Thymus (tissue), 11 donors: ENCODE data around the gene CNTF. TPM values are rescaled to one million over a fixed set of nuclear protein-coding genes. Genes with fewer than 3 reads are reported as not detected.

Experiments
- DNase-seq, 9 donors: peaks; one replicate each; pipeline ENCODE4 v3.0.0-alpha.2; 2013; ENCODE audit warnings: low spot score in 9 of 9, low read depth in 6 of 9, missing footprints in 1 of 9
- H3K27ac ChIP-seq, 2 donors: one replicate each; pipeline ENCODE4 v1.5.1; 2013; ENCODE audit warnings: control low read depth in 1 of 2, low read depth in 1 of 2, low read length in 1 of 2, mild to moderate bottlenecking in 1 of 2, moderate library complexity in 1 of 2
- H3K27me3 ChIP-seq, 2 donors: one replicate each; pipeline ENCODE4 v1.5.1; 2013; ENCODE audit warnings: low read length in 1 of 2; ENCODE audit not compliant: control insufficient read depth in 2 of 2, insufficient read depth in 1 of 2
- H3K36me3 ChIP-seq, 2 donors: one replicate each; pipeline ENCODE4 v1.5.1; 2013; ENCODE audit warnings: low read length in 1 of 2, mild to moderate bottlenecking in 1 of 2, moderate library complexity in 1 of 2; ENCODE audit not compliant: control insufficient read depth in 2 of 2, insufficient read depth in 2 of 2
- H3K4me1 ChIP-seq, 2 donors: one replicate each; pipeline ENCODE4 v1.5.1; 2013; ENCODE audit warnings: low read length in 2 of 2; ENCODE audit not compliant: control insufficient read depth in 2 of 2, insufficient read depth in 2 of 2
- H3K4me3 ChIP-seq, 2 donors: one replicate each; pipeline ENCODE4 v1.5.1; 2013; ENCODE audit warnings: low read length in 2 of 2, control low read depth in 1 of 2, mild to moderate bottlenecking in 1 of 2
- H3K9me3 ChIP-seq, 2 donors: one replicate each; pipeline ENCODE4 v1.5.1; 2013; ENCODE audit warnings: low read length in 1 of 2, mild to moderate bottlenecking in 1 of 2; ENCODE audit not compliant: control insufficient read depth in 2 of 2, insufficient read depth in 1 of 2
- WGBS: extraction: QIAGEN DNeasy Blood & Tissue Kit; methylation state at CpG from one replicate; pipeline ENCODE4 v1.1.7; 2013; 5-methylcytosine and 5-hydroxymethylcytosine counted together
- polyA plus RNA-seq: library from polyadenylated mRNA; stranded (reverse); fragments of 200-250 nt; gene quantifications from one replicate; pipeline ENCODE4 v1.2.3, GENCODE V29; 2013
- total RNA-seq: library from RNA; stranded (reverse); fragments of 120-200 nt; gene quantifications from one replicate; pipeline ENCODE4 v1.2.4, GENCODE V29; 2013
- donor health status: healthy.

CNTF gene
- total and polyA plus RNA-seq, 2 donors, result 0.16 to 0.66 TPM

GRCh38 chr11:58636587-58636986 is 14.1 kb downstream of the CNTF start:
- 91% methylated on average over 3 of the region's 3 CpGs for whole genome bisulfite sequencing
- H3K27me3 ChIP-seq, result no peaks in the 10 kb centered on the region
- no peak overlapping the region for H3K4me3 ChIP-seq
- no peaks in the 10 kb centered on the region for H3K9me3 ChIP-seq
- peaks cover 11 to 14% of the 10 kb centered on the region in 2 donors for H3K4me1 ChIP-seq
- no peak overlapping the region for H3K27ac ChIP-seq
- no peak for DNase-seq
- no peaks in the 10 kb centered on the region for H3K36me3 ChIP-seq

- Histone ChIP-seq H3K36me3 (no peaks in the 10 kb centered on the region), H3K27ac (no peak overlapping the region), H3K9me3 (no peaks in the 10 kb centered on the region), H3K4me3 (no peak overlapping the region), H3K4me1 (peaks cover 11 to 14% of the 10 kb centered on the region in 2 donors), H3K27me3 (no peaks in the 10 kb centered on the region)
- WGBS, result 91% methylated on average over 2 of the region's 2 CpGs
- no peak for DNase-seq
Observed at GRCh38 chr11:58637371-58637770, 14.9 kb downstream of the CNTF start.

GRCh38 chr11:58639103-58639502 is 16.6 kb downstream of the CNTF start:
- H3K27me3 ChIP-seq, result no peaks in the 10 kb centered on the region
- no peak overlapping the region for H3K27ac ChIP-seq
- no peaks in the 10 kb centered on the region for H3K36me3 ChIP-seq
- DNase-seq, result no peak
- peaks cover 11 to 14% of the 10 kb centered on the region in 2 donors for H3K4me1 ChIP-seq
- no peak overlapping the region for H3K4me3 ChIP-seq
- H3K9me3 ChIP-seq, result no peaks in the 10 kb centered on the region
- 97% methylated on average over 6 of the region's 6 CpGs for WGBS

GRCh38 chr11:58639669-58640068 is 17.2 kb downstream of the CNTF start:
- no peaks in the 10 kb centered on the region for H3K9me3 ChIP-seq
- DNase-seq, result no peak
- peaks cover 11 to 14% of the 10 kb centered on the region in 2 donors for H3K4me1 ChIP-seq
- H3K36me3 ChIP-seq, result no peaks in the 10 kb centered on the region
- H3K27me3 ChIP-seq, result no peaks in the 10 kb centered on the region
- 82% methylated on average over 2 of the region's 2 CpGs for WGBS
- no peak overlapping the region for H3K4me3 ChIP-seq
- H3K27ac ChIP-seq, result no peak overlapping the region

- no peaks in the 10 kb centered on the region for H3K27me3 ChIP-seq
- no peak overlapping the region for H3K4me3 ChIP-seq
- H3K9me3 ChIP-seq, result peaks cover 2 to 3% of the 10 kb centered on the region in 2 donors
- H3K36me3 ChIP-seq, result no peaks in the 10 kb centered on the region
- 3% methylated on average over 1 of the region's 1 CpG for WGBS
- DNase-seq, result peak in 5 of 9 donors; percentile 18 to 68 (median 36)
- peaks cover 11 to 14% of the 10 kb centered on the region in 2 donors for H3K4me1 ChIP-seq
- H3K27ac ChIP-seq, result peak overlapping the region; percentile 59 to 92
Observed at GRCh38 chr11:58640386-58641023, 18.0 kb downstream of the CNTF start.

GRCh38 chr11:58641341-58641740 is 18.9 kb downstream of the CNTF start:
- 97% methylated on average over 3 of the region's 3 CpGs for WGBS
- H3K36me3 ChIP-seq, result no peaks in the 10 kb centered on the region
- peaks cover 3 to 7% of the 10 kb centered on the region in 2 donors for H3K9me3 ChIP-seq
- peaks cover 11 to 14% of the 10 kb centered on the region in 2 donors for H3K4me1 ChIP-seq
- H3K27ac ChIP-seq, result peak overlapping the region in 1 of 2 donors; percentile 92
- no peak overlapping the region for H3K4me3 ChIP-seq
- DNase-seq, result no peak
- H3K27me3 ChIP-seq, result no peaks in the 10 kb centered on the region

- no peak for DNase-seq
- Histone ChIP-seq H3K4me3 (no peak overlapping the region), H3K4me1 (peaks cover 11 to 14% of the 10 kb centered on the region in 2 donors), H3K27ac (no peak overlapping the region), H3K27me3 (no peaks in the 10 kb centered on the region), H3K9me3 (peaks cover 3 to 7% of the 10 kb centered on the region in 2 donors), H3K36me3 (no peaks in the 10 kb centered on the region)
- 94% methylated on average over 7 of the region's 7 CpGs for WGBS
Observed at GRCh38 chr11:58641803-58642581, 19.5 kb downstream of the CNTF start.

- DNase-seq, result no peak
- H3K4me3 ChIP-seq, result no peak overlapping the region
- no peaks in the 10 kb centered on the region for H3K27me3 ChIP-seq
- H3K36me3 ChIP-seq, result no peaks in the 10 kb centered on the region
- H3K27ac ChIP-seq, result no peak overlapping the region
- peaks cover 3 to 5% of the 10 kb centered on the region in 2 donors for H3K4me1 ChIP-seq
- peaks cover 3 to 7% of the 10 kb centered on the region in 2 donors for H3K9me3 ChIP-seq
Observed at GRCh38 chr11:58645854-58646253, 23.4 kb downstream of the CNTF start.

GRCh38 chr11:58647141-58647699 is 24.8 kb downstream of the CNTF start:
- Histone ChIP-seq H3K4me3 (no peak overlapping the region), H3K9me3 (peaks cover 3 to 7% of the 10 kb centered on the region in 2 donors), H3K27ac (no peak overlapping the region), H3K27me3 (no peaks in the 10 kb centered on the region), H3K36me3 (no peaks in the 10 kb centered on the region), H3K4me1 (peaks cover 0 to 3% of the 10 kb centered on the region in 2 donors)
- DNase-seq, result no peak
- 52% methylated on average over 2 of the region's 2 CpGs for WGBS
